HFFc6 (cell line): Measurements from ENCODE around the gene MDGA2. TPM values are rescaled to one million over a fixed set of nuclear protein-coding genes. Genes with fewer than 3 reads are reported as not detected.
"Not testable (repeated sequence)": the region's sequence is repeated elsewhere in the genome, so short reads cannot be mapped to it uniquely, and the experiment has no call there.

Experiments
- DNase-seq: peaks from one replicate; pipeline ENCODE4 v3.0.0-alpha.2; 2018
- H3K27ac Mint-ChIP-seq: 2 replicates; pipeline ENCODE4 v1.8.0; 2020; ENCODE audit warnings: mild to moderate bottlenecking, mixed read lengths
- H3K27me3 Mint-ChIP-seq: 2 replicates; pipeline ENCODE4 v1.8.0; 2021; ENCODE audit warnings: mild to moderate bottlenecking, moderate library complexity, mixed read lengths; ENCODE audit not compliant: insufficient read depth
- H3K36me3 Mint-ChIP-seq: 2 replicates; pipeline ENCODE4 v1.8.0; 2021; ENCODE audit warnings: low read depth, mixed read lengths
- H3K4me1 Mint-ChIP-seq: 2 replicates; pipeline ENCODE4 v1.8.0; 2020; ENCODE audit warnings: low read depth, mixed read lengths
- H3K4me3 Mint-ChIP-seq: 2 replicates; pipeline ENCODE4 v1.8.0; 2020; ENCODE audit warnings: mild to moderate bottlenecking, moderate library complexity, mixed read lengths
- H3K9me3 Mint-ChIP-seq: 2 replicates; pipeline ENCODE4 v1.8.0; 2020; ENCODE audit warnings: mild to moderate bottlenecking, mixed read lengths
- CTCF ChIP-seq: fragments of 200-600 bp; sonication (generic); IDR thresholded peaks from 2 replicates; pipeline ENCODE4 v1.5.0; 2021; ENCODE audit warnings: antibody characterized with exemption, mild to moderate bottlenecking
- total RNA-seq, 6 experiments: library from RNA; stranded (reverse); fragmentation: NEBNext Ultra II Directional; extraction: Animal tissue kit (Norgen Biotek cat#: 25700); gene quantifications; 2 replicates in 1 of 6; 3 replicates in 5 of 6; pipeline ENCODE4 v1.2.3, GENCODE V29; 2021

MDGA2 gene
- total RNA-seq, 6 experiments from 2014 or later: not detected

- Mint-ChIP-seq H3K36me3 (no peaks in the 10 kb centered on the region), H3K27ac (no peak overlapping the region), H3K27me3 (no peaks in the 10 kb centered on the region), H3K4me3 (no peak overlapping the region), H3K9me3 (peaks cover 22% of the 10 kb centered on the region), H3K4me1 (no peaks in the 10 kb centered on the region)
- TF ChIP-seq CTCF: no peak
- DNase-seq: no peak
Measured at GRCh38 chr14:47191700-47192099, 483.7 kb downstream of the MDGA2 start.

GRCh38 chr14:47189911-47190484 lies 485.4 kb downstream of the MDGA2 start:
- Mint-ChIP-seq H3K4me3 (no peak overlapping the region), H3K36me3 (no peaks in the 10 kb centered on the region), H3K9me3 (peaks cover 22% of the 10 kb centered on the region), H3K27me3 (no peaks in the 10 kb centered on the region), H3K27ac (no peak overlapping the region), H3K4me1 (no peaks in the 10 kb centered on the region)
- no peak for TF ChIP-seq CTCF
- DNase-seq: no peak

GRCh38 chr14:47186486-47186885 lies 488.9 kb downstream of the MDGA2 start:
- no peaks in the 10 kb centered on the region for H3K27me3 Mint-ChIP-seq
- DNase-seq: no peak
- no peaks in the 10 kb centered on the region for H3K36me3 Mint-ChIP-seq
- H3K9me3 Mint-ChIP-seq: peaks cover 21% of the 10 kb centered on the region
- H3K27ac Mint-ChIP-seq: no peak overlapping the region
- H3K4me3 Mint-ChIP-seq: no peak overlapping the region
- TF ChIP-seq CTCF: no peak
- H3K4me1 Mint-ChIP-seq: no peaks in the 10 kb centered on the region

GRCh38 chr14:47179906-47180305 lies 495.5 kb downstream of the MDGA2 start:
- no peaks in the 10 kb centered on the region for H3K27me3 Mint-ChIP-seq
- no peaks in the 10 kb centered on the region for H3K4me1 Mint-ChIP-seq
- no peaks in the 10 kb centered on the region for H3K36me3 Mint-ChIP-seq
- peaks cover 5% of the 10 kb centered on the region; the same call in 1 of the 2 replicates for H3K9me3 Mint-ChIP-seq
- no peak for DNase-seq
- H3K27ac Mint-ChIP-seq: no peak overlapping the region
- no peak for TF ChIP-seq CTCF
- no peak overlapping the region for H3K4me3 Mint-ChIP-seq

GRCh38 chr14:47171896-47172295 lies 503.5 kb downstream of the MDGA2 start:
- not testable (repeated sequence) for H3K36me3 Mint-ChIP-seq, H3K27me3 Mint-ChIP-seq, H3K27ac Mint-ChIP-seq, DNase-seq, H3K4me3 Mint-ChIP-seq, H3K4me1 Mint-ChIP-seq
- peaks cover 17% of the 10 kb centered on the region for H3K9me3 Mint-ChIP-seq

GRCh38 chr14:47167402-47167801 lies 508.0 kb downstream of the MDGA2 start:
- Mint-ChIP-seq H3K4me1 (no peaks in the 10 kb centered on the region), H3K36me3 (no peaks in the 10 kb centered on the region), H3K27me3 (no peaks in the 10 kb centered on the region; the same call in none of the 2 replicates), H3K4me3 (no peak overlapping the region), H3K9me3 (peaks cover 37% of the 10 kb centered on the region), H3K27ac (no peak overlapping the region)
- no peak for DNase-seq
- no peak for TF ChIP-seq CTCF
